Sigmoid colon (tissue), 4 donors: ENCODE measurements around the gene SLC25A4.

Experiments
- CTCF ChIP-seq, 4 experiments: fragments of 450-650 bp in 3 of 4; fragments of 200-600 bp in 1 of 4; IDR thresholded peaks; one replicate each; pipeline ENCODE4 v1.5.1; 2016 to 2019; ENCODE audit warnings: antibody characterized with exemption in 4 of 4, mild to moderate bottlenecking in 3 of 4, moderate library complexity in 2 of 4
- EP300 ChIP-seq, 4 donors: sonication (generic); formaldehyde crosslinking; IDR thresholded peaks; one replicate each; pipeline ENCODE4 v1.6.1; 2017; ENCODE audit warnings: antibody characterized with exemption in 4 of 4
- POLR2A ChIP-seq, 2 donors: fragments of 450-650 bp; IDR thresholded peaks; one replicate each; pipeline ENCODE4 v1.6.1; 2016; ENCODE audit warnings: antibody characterized with exemption in 2 of 2, mild to moderate bottlenecking in 2 of 2, moderate library complexity in 2 of 2

- no peak for TF ChIP-seq CTCF (IDR thresholded peaks at IDR 0.05)
- TF ChIP-seq POLR2A (IDR thresholded peaks at IDR 0.05): no peak
- TF ChIP-seq EP300 (IDR thresholded peaks at IDR 0.05): no peak
Measured at GRCh38 chr4:185099940-185100339, 43.1 kb upstream of the SLC25A4 start.
